DOHH2 (cell line): Measurements from ENCODE around the gene PLSCR3.

Source experiments
- H3F3A ChIP-seq: fragments of 200-600 bp; sonication (generic), shearing (Covaris generic); 2 replicates; pipeline ENCODE4 v1.6.0; 2016; ENCODE audit warnings: antibody characterized with exemption, mild to moderate bottlenecking; ENCODE audit not compliant: control insufficient read depth, insufficient read depth
- H3K27ac ChIP-seq: fragments of 200-600 bp; sonication (generic); 2 replicates; pipeline ENCODE4 v1.5.1; 2014; ENCODE audit warnings: low read depth, mild to moderate bottlenecking, low read length, moderate library complexity
- H3K27me3 ChIP-seq: fragments of 200-600 bp; sonication (generic); 2 replicates; pipeline ENCODE4 v1.6.1; 2014; ENCODE audit warnings: mild to moderate bottlenecking, low read length, mixed read lengths; ENCODE audit not compliant: control insufficient read depth
- H3K36me3 ChIP-seq: fragments of 200-600 bp; sonication (generic); 2 replicates; pipeline ENCODE4 v1.6.1; 2014; ENCODE audit warnings: mild to moderate bottlenecking, low read length, moderate library complexity, mixed read lengths; ENCODE audit not compliant: control insufficient read depth
- H3K4me1 ChIP-seq: fragments of 200-600 bp; sonication (generic); 2 replicates; pipeline ENCODE4 v1.6.1; 2014; ENCODE audit warnings: mild to moderate bottlenecking, low read length, mixed read lengths; ENCODE audit not compliant: control insufficient read depth
- H3K4me2 ChIP-seq: fragments of 200-600 bp; sonication (generic); 2 replicates; pipeline ENCODE4 v1.6.0; 2014; ENCODE audit warnings: mild to moderate bottlenecking, low read length, moderate library complexity
- H3K4me3 ChIP-seq: fragments of 200-600 bp; sonication (generic); 2 replicates; pipeline ENCODE4 v1.5.1; 2014; ENCODE audit warnings: mild to moderate bottlenecking, low read length, mixed read lengths
- H3K79me2 ChIP-seq: fragments of 200-600 bp; sonication (generic); 2 replicates; pipeline ENCODE4 v1.6.1; 2014; ENCODE audit warnings: mild to moderate bottlenecking, low read length, mixed read lengths; ENCODE audit not compliant: control insufficient read depth
- H3K9me2 ChIP-seq: fragments of 200-600 bp; sonication (generic); replicated peaks from 2 replicates; pipeline ENCODE4 v1.6.1; 2014; ENCODE audit warnings: mild to moderate bottlenecking, low read length, mixed read lengths; ENCODE audit not compliant: control insufficient read depth
- H3K9me3 ChIP-seq: fragments of 200-600 bp; sonication (generic); 2 replicates; pipeline ENCODE4 v1.6.1; 2014; ENCODE audit warnings: antibody characterized with exemption, low read length, mixed read lengths; ENCODE audit not compliant: control insufficient read depth, insufficient read depth
- H4K20me1 ChIP-seq: fragments of 200-600 bp; sonication (generic); 2 replicates; pipeline ENCODE4 v1.6.0; 2014; ENCODE audit warnings: low read depth, mild to moderate bottlenecking, antibody characterized with exemption, low read length, moderate library complexity; ENCODE audit not compliant: control insufficient read depth, insufficient read depth
- EZH2phosphoT487 ChIP-seq: fragments of 200-600 bp; sonication (generic); IDR thresholded peaks from 2 replicates; pipeline ENCODE4 v1.6.1; 2017; ENCODE audit warnings: borderline replicate concordance, mild to moderate bottlenecking, antibody characterized with exemption, low read length, moderate library complexity, mixed read lengths
- TF ChIP-seq, protein P1 (sequence below): fragments of 200-600 bp; sonication (generic); IDR thresholded peaks from one replicate; pipeline ENCODE4 v1.5.1; 2014; ENCODE audit warnings: antibody characterized with exemption, mild to moderate bottlenecking, low read depth, low read length; ENCODE audit not compliant: poor library complexity, severe bottlenecking

The PLSCR3 gene

DNA sequence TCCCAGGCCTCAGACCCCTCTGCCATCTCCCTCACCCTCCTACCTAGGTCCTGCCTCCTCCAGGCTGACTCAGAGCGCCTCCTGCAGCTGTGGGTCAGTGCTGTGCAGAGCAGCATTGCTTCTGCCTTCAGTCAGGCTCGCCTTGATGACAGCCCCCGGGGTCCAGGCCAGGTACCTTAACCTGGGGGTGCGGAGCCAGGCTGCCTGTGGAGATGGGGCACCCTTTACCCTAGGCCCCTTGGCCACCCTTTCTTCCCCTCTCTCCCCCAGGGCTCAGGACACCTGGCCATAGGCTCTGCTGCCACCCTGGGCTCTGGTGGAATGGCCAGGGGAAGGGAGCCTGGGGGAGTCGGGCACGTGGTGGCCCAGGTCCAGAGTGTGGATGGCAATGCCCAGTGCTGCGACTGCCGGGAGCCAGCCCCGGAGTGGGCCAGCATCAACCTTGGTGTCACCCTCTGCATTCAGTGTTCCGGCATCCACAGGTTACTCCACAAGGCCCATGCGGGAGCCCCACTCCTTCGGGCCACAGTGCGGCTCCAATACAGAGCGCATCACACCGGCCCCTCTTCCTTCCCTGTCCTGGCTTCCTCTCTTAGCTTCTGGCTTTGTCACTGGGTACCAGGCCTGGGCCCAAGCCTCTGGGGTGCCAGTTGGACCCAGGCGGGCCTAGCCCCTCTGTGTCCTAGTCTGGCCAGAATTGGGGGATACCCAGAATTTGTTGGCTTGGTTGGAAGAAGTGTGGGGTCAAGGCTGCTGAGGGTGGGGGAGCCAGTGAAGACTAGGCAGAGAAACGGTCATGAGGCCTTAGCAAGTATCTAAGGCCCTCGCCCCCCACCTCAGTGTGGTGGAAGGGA, 47.3 kb downstream of the PLSCR3 start:
- no peak overlapping the region for H3K4me3 ChIP-seq
- H3K4me2 ChIP-seq: no peak overlapping the region
- H3K9me2 ChIP-seq: no peaks in the 10 kb centered on the region
- H3K27me3 ChIP-seq: no peaks in the 10 kb centered on the region
- peaks cover 51% of the 10 kb centered on the region for H3K36me3 ChIP-seq
- TF ChIP-seq, protein P1, sequence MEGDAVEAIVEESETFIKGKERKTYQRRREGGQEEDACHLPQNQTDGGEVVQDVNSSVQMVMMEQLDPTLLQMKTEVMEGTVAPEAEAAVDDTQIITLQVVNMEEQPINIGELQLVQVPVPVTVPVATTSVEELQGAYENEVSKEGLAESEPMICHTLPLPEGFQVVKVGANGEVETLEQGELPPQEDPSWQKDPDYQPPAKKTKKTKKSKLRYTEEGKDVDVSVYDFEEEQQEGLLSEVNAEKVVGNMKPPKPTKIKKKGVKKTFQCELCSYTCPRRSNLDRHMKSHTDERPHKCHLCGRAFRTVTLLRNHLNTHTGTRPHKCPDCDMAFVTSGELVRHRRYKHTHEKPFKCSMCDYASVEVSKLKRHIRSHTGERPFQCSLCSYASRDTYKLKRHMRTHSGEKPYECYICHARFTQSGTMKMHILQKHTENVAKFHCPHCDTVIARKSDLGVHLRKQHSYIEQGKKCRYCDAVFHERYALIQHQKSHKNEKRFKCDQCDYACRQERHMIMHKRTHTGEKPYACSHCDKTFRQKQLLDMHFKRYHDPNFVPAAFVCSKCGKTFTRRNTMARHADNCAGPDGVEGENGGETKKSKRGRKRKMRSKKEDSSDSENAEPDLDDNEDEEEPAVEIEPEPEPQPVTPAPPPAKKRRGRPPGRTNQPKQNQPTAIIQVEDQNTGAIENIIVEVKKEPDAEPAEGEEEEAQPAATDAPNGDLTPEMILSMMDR: no peak
- no peak for TF ChIP-seq EZH2phosphoT487
- peaks cover 9% of the 10 kb centered on the region for H3K4me1 ChIP-seq
- H3K79me2 ChIP-seq: no peaks in the 10 kb centered on the region
- no peaks in the 10 kb centered on the region; the same call in 1 of the 2 replicates for H4K20me1 ChIP-seq
- no peak overlapping the region for H3K27ac ChIP-seq
- H3F3A ChIP-seq: peaks cover 4% of the 10 kb centered on the region; the same call in 1 of the 2 replicates
- H3K9me3 ChIP-seq: no peaks in the 10 kb centered on the region

DNA sequence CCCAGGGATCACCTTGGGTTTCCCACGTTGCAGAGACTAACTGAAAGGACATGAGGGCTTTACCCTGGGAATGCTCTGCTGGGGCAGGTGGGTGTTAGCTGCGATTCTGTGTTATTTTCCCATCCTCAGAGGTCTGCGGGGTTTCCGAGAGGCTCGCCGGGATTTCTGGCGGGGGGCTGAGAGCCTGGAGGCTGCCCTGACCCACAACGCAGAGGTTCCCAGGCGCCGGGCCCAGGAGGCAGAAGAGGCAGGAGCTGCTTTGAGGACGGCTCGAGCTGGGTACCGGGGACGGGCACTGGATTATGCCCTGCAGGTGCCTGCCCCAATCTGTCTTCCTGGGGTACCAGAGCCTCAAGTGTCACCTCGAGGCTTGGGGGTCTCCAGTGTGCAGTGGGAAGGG, 51.1 kb downstream of the PLSCR3 start:
- Histone ChIP-seq H3K4me3 (no peak overlapping the region), H3K4me2 (no peak overlapping the region), H3K27me3 (no peaks in the 10 kb centered on the region), H3K4me1 (peaks cover 6% of the 10 kb centered on the region), H3K9me3 (no peaks in the 10 kb centered on the region), H3F3A (0 out of 2 replicates have a peak, but pooled peaks cover 4% of the 10 kb centered on the region), H3K9me2 (no peaks in the 10 kb centered on the region), H3K79me2 (peaks cover 9% of the 10 kb centered on the region), H3K36me3 (peaks cover 62% of the 10 kb centered on the region), H3K27ac (no peak overlapping the region), H4K20me1 (no peaks in the 10 kb centered on the region; the same call in 1 of the 2 replicates)
- no peak for TF ChIP-seq EZH2phosphoT487
- TF ChIP-seq, protein P1: no peak

DNA sequence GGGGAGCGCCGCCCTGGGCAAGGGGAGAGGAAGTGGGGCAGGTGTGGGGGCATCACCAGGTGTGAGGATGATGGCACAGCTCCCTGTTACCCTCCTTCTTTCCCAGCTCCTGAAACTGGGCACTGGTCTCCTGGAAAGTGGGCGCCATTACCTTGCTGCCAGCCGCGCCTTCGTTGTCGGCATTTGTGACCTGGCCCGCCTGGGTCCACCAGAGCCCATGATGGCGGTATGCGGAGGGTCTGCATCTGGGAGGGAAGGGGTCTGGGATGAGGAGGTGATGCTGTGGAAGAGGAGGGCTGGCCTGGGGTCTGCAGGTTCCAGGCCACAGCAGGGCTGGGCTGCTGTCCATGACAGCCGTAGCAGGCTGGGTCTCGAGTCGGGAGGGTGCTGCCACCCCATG, 52.5 kb downstream of the PLSCR3 start:
- H3K36me3 ChIP-seq: peaks cover 60% of the 10 kb centered on the region
- peaks cover 7% of the 10 kb centered on the region for H3F3A ChIP-seq
- TF ChIP-seq, protein P1: no peak
- TF ChIP-seq EZH2phosphoT487: no peak
- H3K4me3 ChIP-seq: no peak overlapping the region
- no peaks in the 10 kb centered on the region for H3K27me3 ChIP-seq
- H4K20me1 ChIP-seq: no peaks in the 10 kb centered on the region; the same call in 1 of the 2 replicates
- peaks cover 22% of the 10 kb centered on the region for H3K79me2 ChIP-seq
- no peaks in the 10 kb centered on the region for H3K9me2 ChIP-seq
- no peak overlapping the region for H3K27ac ChIP-seq
- peaks cover 19% of the 10 kb centered on the region for H3K4me1 ChIP-seq
- no peak overlapping the region for H3K4me2 ChIP-seq
- H3K9me3 ChIP-seq: no peaks in the 10 kb centered on the region
